Mesothelial cell of epicardium (in vitro differentiated cells): ENCODE results near the gene NXF1. TPM values are rescaled to one million over a fixed set of nuclear protein-coding genes. Genes with fewer than 3 reads are reported as not detected.

ENCODE experiments used
- DNase-seq, 2 experiments: peaks; one replicate each; pipeline ENCODE4 v3.0.0; 2021; ENCODE audit warnings: low spot score in 2 of 2; ENCODE audit not compliant: unreplicated experiment in 2 of 2
- H3K27ac Mint-ChIP-seq: 2 replicates; pipeline ENCODE4 v1.8.0; 2021; ENCODE audit warnings: mixed read lengths
- H3K27me3 Mint-ChIP-seq: 2 replicates; pipeline ENCODE4 v1.8.0; 2021; ENCODE audit warnings: low read depth, mixed read lengths
- H3K36me3 Mint-ChIP-seq: 2 replicates; pipeline ENCODE4 v1.8.0; 2021; ENCODE audit warnings: mixed read lengths
- H3K4me1 Mint-ChIP-seq: 2 replicates; pipeline ENCODE4 v1.8.0; 2021; ENCODE audit warnings: mixed read lengths
- H3K4me3 Mint-ChIP-seq: 2 replicates; pipeline ENCODE4 v1.8.0; 2021; ENCODE audit warnings: mild to moderate bottlenecking, moderate library complexity, mixed read lengths
- H3K9me3 Mint-ChIP-seq: 2 replicates; pipeline ENCODE4 v1.8.0; 2021; ENCODE audit warnings: mixed read lengths
- total RNA-seq: library from RNA; stranded (reverse); gene quantifications from 3 replicates; pipeline ENCODE4 v1.2.1, GENCODE V29; 2021
- TF ChIP-seq, protein P1 (sequence below): fragments of 200-600 bp; sonication (generic); IDR thresholded peaks from one replicate; pipeline ENCODE4 v1.5.0; 2021; ENCODE audit warnings: antibody characterized with exemption; ENCODE audit not compliant: unreplicated experiment

Gene NXF1
- total RNA-seq, 1 donor from 2014 or later = 108 TPM

DNA sequence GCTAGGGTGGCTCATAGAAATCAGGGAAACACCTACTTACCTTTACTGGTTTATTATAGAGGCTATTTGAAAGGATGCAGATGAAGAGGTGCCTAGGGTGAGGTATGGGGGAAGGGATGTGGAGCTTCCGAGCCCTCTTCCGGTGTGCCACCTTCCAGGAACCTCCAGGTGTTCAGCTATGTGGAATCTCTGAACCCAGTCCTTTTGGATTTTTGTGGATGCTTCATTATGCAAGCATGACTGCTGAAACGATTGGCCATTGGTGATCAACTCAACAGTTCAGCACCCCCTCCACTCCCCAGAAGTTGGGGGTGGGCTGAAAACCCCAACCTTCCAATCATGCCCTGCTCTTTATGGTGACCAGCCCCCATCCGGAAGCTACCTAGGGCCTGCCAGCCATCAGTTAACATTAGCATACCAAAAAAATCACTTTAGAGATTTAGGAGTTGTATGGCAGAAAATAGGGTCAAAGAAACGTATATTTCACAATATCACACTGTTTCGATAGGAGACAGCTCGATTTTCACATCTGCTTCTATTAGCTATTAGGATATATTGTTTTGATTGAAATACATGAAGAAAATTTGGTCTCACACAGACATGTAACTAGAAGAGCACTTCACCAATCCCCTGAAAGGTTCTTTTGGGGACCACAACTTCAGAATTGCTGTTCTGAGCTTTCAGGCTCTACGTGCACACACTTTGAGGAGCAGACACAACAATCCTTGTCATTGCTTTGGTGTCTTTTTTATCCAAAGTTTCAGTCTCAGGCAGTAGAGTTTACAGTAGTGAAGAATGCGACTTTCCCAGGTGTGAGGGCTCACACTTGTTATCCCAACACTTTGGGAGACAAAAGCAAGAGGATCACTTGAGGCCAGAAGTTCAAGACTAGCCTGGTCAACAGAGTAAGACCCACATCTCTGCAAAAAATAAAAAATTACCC is 47.1 kb downstream of the NXF1 start:
- Mint-ChIP-seq H3K27ac (no peak overlapping the region), H3K4me3 (no peak overlapping the region), H3K27me3 (no peaks in the 10 kb centered on the region), H3K9me3 (no peaks in the 10 kb centered on the region), H3K36me3 (peaks cover 3% of the 10 kb centered on the region), H3K4me1 (peaks cover 23% of the 10 kb centered on the region)
- no peak for DNase-seq
- TF ChIP-seq, protein P1, sequence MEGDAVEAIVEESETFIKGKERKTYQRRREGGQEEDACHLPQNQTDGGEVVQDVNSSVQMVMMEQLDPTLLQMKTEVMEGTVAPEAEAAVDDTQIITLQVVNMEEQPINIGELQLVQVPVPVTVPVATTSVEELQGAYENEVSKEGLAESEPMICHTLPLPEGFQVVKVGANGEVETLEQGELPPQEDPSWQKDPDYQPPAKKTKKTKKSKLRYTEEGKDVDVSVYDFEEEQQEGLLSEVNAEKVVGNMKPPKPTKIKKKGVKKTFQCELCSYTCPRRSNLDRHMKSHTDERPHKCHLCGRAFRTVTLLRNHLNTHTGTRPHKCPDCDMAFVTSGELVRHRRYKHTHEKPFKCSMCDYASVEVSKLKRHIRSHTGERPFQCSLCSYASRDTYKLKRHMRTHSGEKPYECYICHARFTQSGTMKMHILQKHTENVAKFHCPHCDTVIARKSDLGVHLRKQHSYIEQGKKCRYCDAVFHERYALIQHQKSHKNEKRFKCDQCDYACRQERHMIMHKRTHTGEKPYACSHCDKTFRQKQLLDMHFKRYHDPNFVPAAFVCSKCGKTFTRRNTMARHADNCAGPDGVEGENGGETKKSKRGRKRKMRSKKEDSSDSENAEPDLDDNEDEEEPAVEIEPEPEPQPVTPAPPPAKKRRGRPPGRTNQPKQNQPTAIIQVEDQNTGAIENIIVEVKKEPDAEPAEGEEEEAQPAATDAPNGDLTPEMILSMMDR = no peak

DNA sequence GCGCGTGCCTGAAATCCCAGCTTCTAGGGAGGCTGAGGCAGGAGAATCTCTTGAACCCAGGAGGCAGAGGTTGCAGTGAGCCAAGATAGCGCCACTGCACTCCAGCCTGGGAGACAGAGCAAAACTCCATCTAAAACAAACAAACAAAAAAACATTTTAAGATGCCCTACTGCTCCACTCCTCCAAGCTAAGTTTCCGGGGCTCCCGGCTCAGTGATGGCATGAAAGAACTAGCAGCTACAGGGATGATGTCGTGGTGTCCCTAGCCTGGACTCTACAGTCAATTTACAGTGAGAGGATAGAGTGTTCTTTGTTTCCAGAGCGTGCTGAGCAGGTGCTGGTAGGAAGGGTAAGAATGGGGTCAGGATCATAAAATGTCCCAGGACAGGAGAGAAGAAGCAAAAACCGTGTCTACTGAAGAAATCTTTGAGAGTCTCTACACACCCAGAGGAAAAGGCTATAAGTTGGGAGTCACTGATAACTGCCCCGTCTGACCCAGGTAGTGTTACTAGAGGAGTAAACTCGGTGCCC is 50.1 kb downstream of the NXF1 start:
- peak overlapping the region; percentile 97 for H3K4me3 Mint-ChIP-seq
- peak overlapping the region; percentile 48 for H3K27ac Mint-ChIP-seq
- DNase-seq = no peak
- H3K9me3 Mint-ChIP-seq = no peaks in the 10 kb centered on the region
- peaks cover 5% of the 10 kb centered on the region for H3K36me3 Mint-ChIP-seq
- TF ChIP-seq, protein P1 = no peak
- H3K27me3 Mint-ChIP-seq = no peaks in the 10 kb centered on the region
- H3K4me1 Mint-ChIP-seq = peaks cover 10% of the 10 kb centered on the region

- Mint-ChIP-seq H3K36me3 (peaks cover 7% of the 10 kb centered on the region), H3K4me1 (peaks cover 13% of the 10 kb centered on the region), H3K9me3 (no peaks in the 10 kb centered on the region), H3K4me3 (peak within 1 kb of the TSS; percentile 97), H3K27ac (peak within 1 kb of the TSS; percentile 97), H3K27me3 (no peaks in the 10 kb centered on the region)
- peak; percentile 92 to 93 for DNase-seq
- TF ChIP-seq, protein P1 = no peak
Observed at GRCh38 chr11:62753736-62754603, 51.3 kb downstream of the NXF1 start, which contains the start of gene ZBTB3. Gene ZBTB3 (minus strand): TSS chr11:62754160. CDS start chr11:62753664, 496 bp downstream.

GRCh38 chr11:62752994-62753735 is 52.1 kb downstream of the NXF1 start:
- H3K36me3 Mint-ChIP-seq = peaks cover 10% of the 10 kb centered on the region
- TF ChIP-seq, protein P1 = no peak
- H3K4me1 Mint-ChIP-seq = peaks cover 16% of the 10 kb centered on the region
- no peaks in the 10 kb centered on the region for H3K9me3 Mint-ChIP-seq
- H3K27ac Mint-ChIP-seq = peak overlapping the region; percentile 97
- no peak for DNase-seq
- no peaks in the 10 kb centered on the region for H3K27me3 Mint-ChIP-seq
- H3K4me3 Mint-ChIP-seq = peak overlapping the region; percentile 97
